ENCODE measurements around the gene KCTD2. TPM values are rescaled to one million over a fixed set of nuclear protein-coding genes. Genes with fewer than 3 reads are reported as not detected.

The KCTD2 gene
- total and polyA plus RNA-seq, 2 of the 13 experiments (the other 11 are each of a cell fraction or from before 2014, with no cell fraction given) = 28.3 to 32.6 TPM

GRCh38 chr17:75001915-75002843 lies 44.8 kb upstream of the KCTD2 start:
- no peak for DNase-seq (ENCODE audit: low spot score)
- ATAC-seq = no peak
- Histone ChIP-seq H3K36me3 (replicated peaks in 1 of 2; ENCODE audit: control insufficient read depth in 1 of 2, insufficient read depth in 2 of 2, low read length in 2 of 2) (peaks cover 0 to 2% of the 10 kb centered on the region in 2 experiments; a peak in 2 of 5 replicates), H3K4me1 (ENCODE audit: insufficient read depth, low read length) (no peaks in the 10 kb centered on the region), H3K9me3 (ENCODE audit: low read length) (no peaks in the 10 kb centered on the region), H3K9ac (ENCODE audit: insufficient read depth, low read depth, low read length) (no peak overlapping the region), H3K4me3 (replicated peaks in 1 of 3; ENCODE audit: insufficient read depth in 1 of 3, low read depth in 2 of 3, low read length in 3 of 3) (no peak overlapping the region), H4K20me1 (ENCODE audit: insufficient read depth, low read length) (no peaks in the 10 kb centered on the region), H2AFZ (ENCODE audit: low read length) (no peak overlapping the region), H3K27me3 (ENCODE audit: control insufficient read depth in 1 of 2, insufficient read depth in 2 of 2, low read length in 2 of 2) (no peaks in the 10 kb centered on the region), H3K4me2 (ENCODE audit: low read depth, low read length) (no peak overlapping the region), H3K27ac (ENCODE audit: extremely low read length, insufficient read depth, low read length) (no peak overlapping the region), H3K79me2 (ENCODE audit: insufficient read depth, low read length) (no peaks in the 10 kb centered on the region)
- no peak for FAIRE-seq
- TF ChIP-seq ZFYVE20 (CRISPR knock-in tag; IDR thresholded peaks at IDR 0.05; ENCODE audit: borderline replicate concordance, low read depth) (no peak), ZNF501 (CRISPR knock-in tag; IDR thresholded peaks at IDR 0.05) (no peak), U2AF1 (optimal IDR thresholded peaks at IDR 0.05; ENCODE audit: low read depth, low read length) (no peak), SMYD3 (CRISPR knock-in tag; IDR thresholded peaks at IDR 0.05) (no peak), PBX3 (CRISPR knock-in tag; IDR thresholded peaks at IDR 0.05; ENCODE audit: borderline replicate concordance) (no peak), ZBTB44 (CRISPR knock-in tag; IDR thresholded peaks at IDR 0.05) (no peak), LBX2 (CRISPR knock-in tag; IDR thresholded peaks at IDR 0.05; ENCODE audit: borderline replicate concordance) (no peak)
- in situ Hi-C loops (cut with HindIII; ENCODE audit: extremely low pct_ligation_motif_present, low pct_unique_long_range_greater_than_20kb) = no loop called here
- ChIA-PET POLR2A (interaction anchor here (1.2 to 1.9 kb wide), 2 partner anchors 10 to 13 kb away, joined by 3 to 8 read pairs; partner anchors contain the start of gene MRPL58), CTCF (ENCODE audit: low intra/inter-chr PET ratio, low total read pairs) (no interaction called here)
- 81% methylated on average over 15 of the region's 15 CpGs for WGBS (ENCODE audit: low lambda C conversion rate)
- no TSS peak for BruUV-seq (replicated peaks)
- intact Hi-C loops (cut with micrococcal nuclease; ENCODE audit: unreplicated experiment) = no loop called here

All from HepG2 (cell line).